NT2/D1 (cell line): ENCODE results near the gene GDF10.

ENCODE experiments used
- SUZ12 ChIP-seq: IDR thresholded peaks from 2 replicates; pipeline ENCODE4 v1.6.1; 2011; ENCODE audit not compliant: insufficient read length, insufficient read depth; ENCODE audit errors: extremely low read depth
- ZNF274 ChIP-seq: IDR thresholded peaks from 2 replicates; pipeline ENCODE4 v1.6.1; 2011; ENCODE audit warnings: mild to moderate bottlenecking, low read depth, low read length

- TF ChIP-seq SUZ12 (no peak), ZNF274 (no peak)
These were observed 3.9 kb downstream of the GDF10 start for GRCh38 chr10:47303866-47304265.
